Neuronal stem cell (in vitro differentiated cells): ENCODE data around the gene NFATC2.

Experiments used
- DNase-seq: peaks from one replicate; pipeline ENCODE4 v3.0.0-alpha.2; 2013; ENCODE audit warnings: low spot score
- H2AFZ ChIP-seq: one replicate; pipeline ENCODE4 v1.6.1; 2013; ENCODE audit warnings: mild to moderate bottlenecking, low read length, inconsistent platforms
- H2AK5ac ChIP-seq: 2 replicates; pipeline ENCODE4 v1.6.1; 2013; ENCODE audit warnings: low read depth, mild to moderate bottlenecking, inconsistent platforms, low read length, moderate library complexity, mixed read lengths
- H2BK120ac ChIP-seq: 2 replicates; pipeline ENCODE4 v1.6.1; 2013; ENCODE audit warnings: low read depth, mild to moderate bottlenecking, inconsistent platforms, low read length, moderate library complexity, mixed read lengths
- H2BK12ac ChIP-seq: one replicate; pipeline ENCODE4 v1.6.1; 2013; ENCODE audit warnings: low read length, inconsistent platforms
- H2BK15ac ChIP-seq: 2 replicates; pipeline ENCODE4 v1.6.1; 2013; ENCODE audit warnings: mild to moderate bottlenecking, low read length, inconsistent platforms, mixed read lengths
- H2BK5ac ChIP-seq: one replicate; pipeline ENCODE4 v1.6.1; 2013; ENCODE audit warnings: inconsistent platforms, mild to moderate bottlenecking, low read length, moderate library complexity
- H3K14ac ChIP-seq: one replicate; pipeline ENCODE4 v1.6.1; 2013; ENCODE audit warnings: low read length, inconsistent platforms
- H3K18ac ChIP-seq: 2 replicates; pipeline ENCODE4 v1.6.1; 2013; ENCODE audit warnings: low read length, inconsistent platforms
- H3K23ac ChIP-seq: 2 replicates; pipeline ENCODE4 v1.6.1; 2013; ENCODE audit warnings: low read depth, mild to moderate bottlenecking, mixed read lengths, low read length, inconsistent platforms; ENCODE audit not compliant: poor library complexity
- H3K27ac ChIP-seq: replicated peaks from 3 replicates; pipeline ENCODE4 v1.5.1; 2013; ENCODE audit warnings: low read length, inconsistent platforms
- H3K27me3 ChIP-seq, 3 experiments: 2 replicates each; pipeline ENCODE4 v1.6.1; 2013; ENCODE audit warnings: low read length in 3 of 3, mild to moderate bottlenecking in 2 of 3, inconsistent platforms in 1 of 3, low read depth in 1 of 3, mixed read lengths in 1 of 3, moderate library complexity in 1 of 3; ENCODE audit not compliant: control insufficient read depth in 3 of 3, insufficient read depth in 3 of 3
- H3K36me3 ChIP-seq, 2 donors: replicated peaks in 1 of 2; 2 replicates each; pipeline ENCODE4 v1.6.1; 2013; ENCODE audit warnings: low read length in 2 of 2; ENCODE audit not compliant: control insufficient read depth in 2 of 2, insufficient read depth in 2 of 2
- H3K4ac ChIP-seq: 2 replicates; pipeline ENCODE4 v1.6.1; 2013; ENCODE audit warnings: inconsistent platforms, mild to moderate bottlenecking, low read length, moderate library complexity
- H3K4me1 ChIP-seq, 2 donors: 1 replicate in 1 of 2; 2 replicates in 1 of 2; pipeline ENCODE4 v1.6.1; 2013; ENCODE audit warnings: low read length in 2 of 2, low read depth in 1 of 2; ENCODE audit not compliant: control insufficient read depth in 2 of 2, insufficient read depth in 1 of 2
- H3K4me2 ChIP-seq: one replicate; pipeline ENCODE4 v1.6.1; 2013; ENCODE audit warnings: mild to moderate bottlenecking, low read length, inconsistent platforms; ENCODE audit not compliant: insufficient read depth, poor library complexity, severe bottlenecking
- H3K4me3 ChIP-seq, 2 donors: 2 replicates each; pipeline ENCODE4 v1.5.1; 2013; ENCODE audit warnings: low read length in 2 of 2, mild to moderate bottlenecking in 2 of 2, inconsistent platforms in 1 of 2, moderate library complexity in 1 of 2
- H3K79me1 ChIP-seq: one replicate; pipeline ENCODE4 v1.6.1; 2013; ENCODE audit warnings: low read depth, mild to moderate bottlenecking, inconsistent platforms, low read length, moderate library complexity
- H3K9ac ChIP-seq: one replicate; pipeline ENCODE4 v1.6.1; 2013; ENCODE audit warnings: mild to moderate bottlenecking, low read depth, low read length, inconsistent platforms; ENCODE audit not compliant: poor library complexity
- H3K9me3 ChIP-seq, 2 donors: replicated peaks in 1 of 2; 2 replicates each; pipeline versions ENCODE3 to v1.6.1; 2013; ENCODE audit warnings: low read length in 2 of 2, mild to moderate bottlenecking in 2 of 2, inconsistent platforms in 1 of 2, low read depth in 1 of 2, mixed read lengths in 1 of 2, moderate library complexity in 1 of 2; ENCODE audit not compliant: control insufficient read depth in 2 of 2, insufficient read depth in 1 of 2
- H4K8ac ChIP-seq: one replicate; pipeline ENCODE4 v1.6.1; 2013; ENCODE audit warnings: low read depth, mild to moderate bottlenecking, inconsistent platforms, low read length, moderate library complexity
- H4K91ac ChIP-seq: one replicate; pipeline ENCODE4 v1.6.1; 2013; ENCODE audit warnings: low read length, low read depth, mild to moderate bottlenecking, inconsistent platforms; ENCODE audit not compliant: poor library complexity
- WGBS, 2 donors: extraction: QIAGEN DNeasy Blood & Tissue Kit; methylation state at CpG; one replicate each; pipeline ENCODE4 v1.1.7; 2013; ENCODE audit warnings: missing lambda C conversion rate in 2 of 2, mixed read lengths in 1 of 2; ENCODE audit not compliant: insufficient read length in 2 of 2, insufficient replicate concordance in 1 of 2; ENCODE audit errors: extremely low coverage in 2 of 2; 5-methylcytosine and 5-hydroxymethylcytosine counted together

NFATC2 gene

DNA sequence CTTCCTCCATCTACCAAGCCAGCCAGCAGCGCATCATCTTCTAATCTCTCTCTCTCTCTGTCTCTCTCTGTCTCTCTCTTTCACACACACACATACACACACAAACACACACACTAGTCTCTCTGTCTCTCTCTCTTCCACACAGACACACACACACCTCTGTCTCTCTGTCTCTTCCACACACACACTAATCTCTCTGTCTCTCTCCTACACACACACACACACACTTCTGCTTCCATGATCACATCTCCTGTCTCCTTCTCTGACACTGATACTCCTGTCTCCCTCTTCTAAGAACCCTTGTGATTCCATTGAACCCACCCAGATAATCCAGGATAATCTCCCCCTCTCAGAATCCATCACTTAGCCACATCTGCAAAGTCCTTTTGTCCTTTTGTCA, 181.3 kb downstream of the NFATC2 start:
- no peaks in the 10 kb centered on the region for H3K79me1 ChIP-seq
- WGBS, 2 donors, result no CpG with 5 or more reads among the region's 1 CpG

DNA sequence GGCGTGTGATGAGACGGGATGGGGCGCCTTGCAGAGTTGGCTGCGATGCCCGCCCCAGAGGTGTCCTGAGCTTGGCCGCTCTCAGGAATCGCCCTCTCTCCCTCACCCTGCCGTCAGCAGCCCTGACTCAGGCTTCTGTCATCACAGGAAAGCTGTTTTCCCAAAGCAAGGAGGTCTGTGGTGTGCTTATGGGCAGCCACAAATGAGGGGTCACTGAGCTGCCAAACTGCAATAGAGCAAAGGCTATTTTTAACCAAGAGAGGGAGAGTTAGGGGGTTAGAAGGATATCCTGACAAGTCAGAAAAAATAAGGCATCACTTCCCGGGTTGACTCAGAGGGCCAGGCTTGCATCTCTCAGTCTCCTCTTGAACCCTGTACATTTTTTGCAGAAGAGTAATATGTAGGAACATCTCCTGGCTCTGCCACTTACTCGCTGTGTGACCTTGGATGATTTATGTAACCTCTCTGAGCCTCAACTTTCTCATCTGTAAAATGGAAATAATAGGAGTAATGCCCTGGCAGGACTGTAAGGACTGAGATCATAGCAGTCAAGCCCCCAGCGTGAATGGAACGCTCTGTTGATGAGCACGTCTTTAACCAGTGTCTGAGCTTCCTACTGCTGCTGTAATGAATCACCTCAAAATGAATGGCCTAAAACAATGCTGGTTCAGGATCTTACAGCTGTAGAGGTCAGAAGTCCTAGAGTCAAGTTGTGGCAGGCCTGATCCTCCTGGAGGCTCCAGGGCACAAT, 181.9 kb downstream of the NFATC2 start:
- H3K4me3 ChIP-seq, result no peak overlapping the region
- no peak overlapping the region for H2BK15ac ChIP-seq
- peak overlapping the region; percentile 2 for H2AK5ac ChIP-seq
- no CpG with 5 or more reads among the region's 13 CpGs for WGBS, 2 donors
- H3K4me2 ChIP-seq, result no peak overlapping the region
- no peaks in the 10 kb centered on the region for H3K79me1 ChIP-seq
- H2AFZ ChIP-seq, result no peak overlapping the region
- H3K27ac ChIP-seq, result no peak overlapping the region
- no peaks in the 10 kb centered on the region for H3K27me3 ChIP-seq
- no peaks in the 10 kb centered on the region for H3K36me3 ChIP-seq
- no peaks in the 10 kb centered on the region for H3K4me1 ChIP-seq
- H3K9ac ChIP-seq, result no peak overlapping the region
- peak overlapping the region; percentile 35 for H3K18ac ChIP-seq
- H3K4ac ChIP-seq, result no peak overlapping the region
- no peak overlapping the region for H4K91ac ChIP-seq
- no peak for DNase-seq
- no peak overlapping the region for H4K8ac ChIP-seq
- no peak overlapping the region for H2BK5ac ChIP-seq
- no peak overlapping the region for H2BK12ac ChIP-seq
- no peak overlapping the region for H2BK120ac ChIP-seq
- no peak overlapping the region for H3K23ac ChIP-seq
- no peak overlapping the region for H3K14ac ChIP-seq
- H3K9me3 ChIP-seq, result peaks cover 2 to 4% of the 10 kb centered on the region in 2 donors

More for the DNA sequence above, 181.3 kb downstream of the NFATC2 start:
- Histone ChIP-seq H3K27ac (no peak overlapping the region), H2BK15ac (no peak overlapping the region), H3K18ac (no peak overlapping the region), H3K23ac (peak overlapping the region; percentile 46), H3K27me3 (no peaks in the 10 kb centered on the region), H4K8ac (no peak overlapping the region), H2BK5ac (no peak overlapping the region), H2BK120ac (no peak overlapping the region), H4K91ac (no peak overlapping the region), H3K9me3 (peaks cover 2 to 4% of the 10 kb centered on the region in 2 donors), H2AK5ac (no peak overlapping the region), H2AFZ (no peak overlapping the region), H3K36me3 (no peaks in the 10 kb centered on the region), H3K4me3 (no peak overlapping the region), H3K4me2 (no peak overlapping the region), H3K4ac (no peak overlapping the region), H3K14ac (no peak overlapping the region), H2BK12ac (no peak overlapping the region), H3K4me1 (no peaks in the 10 kb centered on the region), H3K9ac (no peak overlapping the region)
- DNase-seq, result no peak

DNA sequence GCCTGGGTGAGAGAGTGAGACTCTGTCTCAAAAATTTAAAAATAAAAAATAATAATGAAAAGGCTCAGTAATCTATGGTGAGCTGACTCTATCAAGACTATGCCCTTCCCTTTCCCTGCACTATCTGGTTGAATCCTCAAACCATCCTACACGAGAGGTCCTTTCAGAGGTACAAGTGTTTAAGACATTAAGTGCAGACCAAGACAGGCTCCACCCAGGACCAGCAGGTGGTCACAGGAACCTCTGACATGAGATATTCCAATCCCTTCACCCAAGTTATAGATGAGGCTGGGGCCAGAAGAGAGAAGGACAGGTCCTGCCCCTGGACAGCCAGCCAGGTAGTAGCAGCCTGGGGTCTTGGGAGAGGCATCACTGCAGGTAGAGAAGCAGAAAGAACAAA, 182.6 kb downstream of the NFATC2 start:
- Histone ChIP-seq H3K14ac (no peak overlapping the region), H3K4me2 (no peak overlapping the region), H3K4me3 (no peak overlapping the region), H3K9me3 (peaks cover 2 to 4% of the 10 kb centered on the region in 2 donors), H3K18ac (no peak overlapping the region), H2BK12ac (no peak overlapping the region), H3K79me1 (no peaks in the 10 kb centered on the region), H3K4me1 (no peaks in the 10 kb centered on the region), H2BK120ac (no peak overlapping the region), H3K27me3 (no peaks in the 10 kb centered on the region), H3K27ac (no peak overlapping the region), H3K23ac (no peak overlapping the region), H2AFZ (no peak overlapping the region), H2BK5ac (no peak overlapping the region), H4K8ac (no peak overlapping the region), H3K9ac (no peak overlapping the region), H4K91ac (no peak overlapping the region), H3K36me3 (no peaks in the 10 kb centered on the region), H2AK5ac (peak overlapping the region; percentile 2), H2BK15ac (no peak overlapping the region), H3K4ac (no peak overlapping the region)
- DNase-seq, result no peak
- WGBS, 2 donors, result no CpG with 5 or more reads among the region's 1 CpG

DNA sequence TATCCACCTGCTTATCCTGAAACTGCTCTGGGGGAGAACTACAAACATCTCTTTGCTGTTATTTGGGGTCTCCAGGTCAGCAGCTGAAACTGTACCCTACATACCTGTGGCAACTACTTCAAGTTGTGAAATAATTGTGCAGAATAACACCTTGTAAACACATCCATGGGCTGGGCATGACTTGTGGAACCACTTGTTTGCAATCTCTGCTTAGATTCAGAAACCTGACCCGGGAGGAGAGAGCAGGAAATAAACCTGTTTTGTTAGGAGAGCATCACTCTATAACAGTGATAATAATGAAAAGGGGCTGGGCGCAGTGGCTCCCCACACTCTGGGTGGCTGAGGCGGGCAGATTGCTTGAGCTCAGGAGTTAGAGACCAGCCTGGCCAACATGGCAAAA, 183.1 kb downstream of the NFATC2 start:
- DNase-seq, result no peak
- H3K4me3 ChIP-seq, result no peak overlapping the region
- H3K14ac ChIP-seq, result no peak overlapping the region
- H4K8ac ChIP-seq, result no peak overlapping the region
- no peak overlapping the region for H2AK5ac ChIP-seq
- H3K9me3 ChIP-seq, result peaks cover 2 to 4% of the 10 kb centered on the region in 2 donors
- no peak overlapping the region for H3K23ac ChIP-seq
- H3K36me3 ChIP-seq, result no peaks in the 10 kb centered on the region
- H4K91ac ChIP-seq, result no peak overlapping the region
- H3K4me1 ChIP-seq, result no peaks in the 10 kb centered on the region
- no peak overlapping the region for H3K4me2 ChIP-seq
- peak overlapping the region; percentile 42 for H3K18ac ChIP-seq
- H3K79me1 ChIP-seq, result no peaks in the 10 kb centered on the region
- H3K9ac ChIP-seq, result no peak overlapping the region
- no peak overlapping the region for H2BK15ac ChIP-seq
- no peak overlapping the region for H2AFZ ChIP-seq
- no peak overlapping the region for H2BK5ac ChIP-seq
- no peak overlapping the region for H2BK120ac ChIP-seq
- no peak overlapping the region for H3K4ac ChIP-seq
- no CpG with 5 or more reads among the region's 3 CpGs for WGBS, 2 donors
- no peaks in the 10 kb centered on the region for H3K27me3 ChIP-seq
- no peak overlapping the region for H2BK12ac ChIP-seq
- H3K27ac ChIP-seq, result no peak overlapping the region
